Neuronal stem cell (in vitro differentiated cells): ENCODE data around the gene CEMIP. TPM values are rescaled to one million over a fixed set of nuclear protein-coding genes. Genes with fewer than 3 reads are reported as not detected.
A peak's percentile ranks its signal among the peaks of the same experiment; 100 is the strongest.

Source experiments
- DNase-seq: peaks from one replicate; pipeline ENCODE4 v3.0.0-alpha.2; 2013; ENCODE audit warnings: low spot score
- H2AFZ ChIP-seq: one replicate; pipeline ENCODE4 v1.6.1; 2013; ENCODE audit warnings: mild to moderate bottlenecking, low read length, inconsistent platforms
- H2AK5ac ChIP-seq: 2 replicates; pipeline ENCODE4 v1.6.1; 2013; ENCODE audit warnings: low read depth, mild to moderate bottlenecking, inconsistent platforms, low read length, moderate library complexity, mixed read lengths
- H2BK120ac ChIP-seq: 2 replicates; pipeline ENCODE4 v1.6.1; 2013; ENCODE audit warnings: low read depth, mild to moderate bottlenecking, inconsistent platforms, low read length, moderate library complexity, mixed read lengths
- H2BK12ac ChIP-seq: one replicate; pipeline ENCODE4 v1.6.1; 2013; ENCODE audit warnings: low read length, inconsistent platforms
- H2BK15ac ChIP-seq: 2 replicates; pipeline ENCODE4 v1.6.1; 2013; ENCODE audit warnings: mild to moderate bottlenecking, low read length, inconsistent platforms, mixed read lengths
- H2BK5ac ChIP-seq: one replicate; pipeline ENCODE4 v1.6.1; 2013; ENCODE audit warnings: inconsistent platforms, mild to moderate bottlenecking, low read length, moderate library complexity
- H3K14ac ChIP-seq: one replicate; pipeline ENCODE4 v1.6.1; 2013; ENCODE audit warnings: low read length, inconsistent platforms
- H3K18ac ChIP-seq: 2 replicates; pipeline ENCODE4 v1.6.1; 2013; ENCODE audit warnings: low read length, inconsistent platforms
- H3K23ac ChIP-seq: 2 replicates; pipeline ENCODE4 v1.6.1; 2013; ENCODE audit warnings: low read depth, mild to moderate bottlenecking, mixed read lengths, low read length, inconsistent platforms; ENCODE audit not compliant: poor library complexity
- H3K27ac ChIP-seq: replicated peaks from 3 replicates; pipeline ENCODE4 v1.5.1; 2013; ENCODE audit warnings: low read length, inconsistent platforms
- H3K27me3 ChIP-seq, 3 experiments: 2 replicates each; pipeline ENCODE4 v1.6.1; 2013; ENCODE audit warnings: low read length in 3 of 3, mild to moderate bottlenecking in 2 of 3, inconsistent platforms in 1 of 3, low read depth in 1 of 3, mixed read lengths in 1 of 3, moderate library complexity in 1 of 3; ENCODE audit not compliant: control insufficient read depth in 3 of 3, insufficient read depth in 3 of 3
- H3K36me3 ChIP-seq, 2 donors: replicated peaks in 1 of 2; 2 replicates each; pipeline ENCODE4 v1.6.1; 2013; ENCODE audit warnings: low read length in 2 of 2; ENCODE audit not compliant: control insufficient read depth in 2 of 2, insufficient read depth in 2 of 2
- H3K4ac ChIP-seq: 2 replicates; pipeline ENCODE4 v1.6.1; 2013; ENCODE audit warnings: inconsistent platforms, mild to moderate bottlenecking, low read length, moderate library complexity
- H3K4me1 ChIP-seq, 2 donors: 1 replicate in 1 of 2; 2 replicates in 1 of 2; pipeline ENCODE4 v1.6.1; 2013; ENCODE audit warnings: low read length in 2 of 2, low read depth in 1 of 2; ENCODE audit not compliant: control insufficient read depth in 2 of 2, insufficient read depth in 1 of 2
- H3K4me2 ChIP-seq: one replicate; pipeline ENCODE4 v1.6.1; 2013; ENCODE audit warnings: mild to moderate bottlenecking, low read length, inconsistent platforms; ENCODE audit not compliant: insufficient read depth, poor library complexity, severe bottlenecking
- H3K4me3 ChIP-seq, 2 donors: 2 replicates each; pipeline ENCODE4 v1.5.1; 2013; ENCODE audit warnings: low read length in 2 of 2, mild to moderate bottlenecking in 2 of 2, inconsistent platforms in 1 of 2, moderate library complexity in 1 of 2
- H3K79me1 ChIP-seq: one replicate; pipeline ENCODE4 v1.6.1; 2013; ENCODE audit warnings: low read depth, mild to moderate bottlenecking, inconsistent platforms, low read length, moderate library complexity
- H3K9ac ChIP-seq: one replicate; pipeline ENCODE4 v1.6.1; 2013; ENCODE audit warnings: mild to moderate bottlenecking, low read depth, low read length, inconsistent platforms; ENCODE audit not compliant: poor library complexity
- H3K9me3 ChIP-seq, 2 donors: replicated peaks in 1 of 2; 2 replicates each; pipeline versions ENCODE3 to v1.6.1; 2013; ENCODE audit warnings: low read length in 2 of 2, mild to moderate bottlenecking in 2 of 2, inconsistent platforms in 1 of 2, low read depth in 1 of 2, mixed read lengths in 1 of 2, moderate library complexity in 1 of 2; ENCODE audit not compliant: control insufficient read depth in 2 of 2, insufficient read depth in 1 of 2
- H4K8ac ChIP-seq: one replicate; pipeline ENCODE4 v1.6.1; 2013; ENCODE audit warnings: low read depth, mild to moderate bottlenecking, inconsistent platforms, low read length, moderate library complexity
- H4K91ac ChIP-seq: one replicate; pipeline ENCODE4 v1.6.1; 2013; ENCODE audit warnings: low read length, low read depth, mild to moderate bottlenecking, inconsistent platforms; ENCODE audit not compliant: poor library complexity
- WGBS, 2 donors: extraction: QIAGEN DNeasy Blood & Tissue Kit; methylation state at CpG; one replicate each; pipeline ENCODE4 v1.1.7; 2013; ENCODE audit warnings: missing lambda C conversion rate in 2 of 2, mixed read lengths in 1 of 2; ENCODE audit not compliant: insufficient read length in 2 of 2, insufficient replicate concordance in 1 of 2; ENCODE audit errors: extremely low coverage in 2 of 2; 5-methylcytosine and 5-hydroxymethylcytosine counted together
- polyA plus RNA-seq, 2 experiments: library from polyadenylated mRNA; stranded (reverse); fragments of 200-250 nt; gene quantifications; one replicate each; pipeline ENCODE4 v1.2.3, GENCODE V29; 2013

CEMIP gene, protein sequence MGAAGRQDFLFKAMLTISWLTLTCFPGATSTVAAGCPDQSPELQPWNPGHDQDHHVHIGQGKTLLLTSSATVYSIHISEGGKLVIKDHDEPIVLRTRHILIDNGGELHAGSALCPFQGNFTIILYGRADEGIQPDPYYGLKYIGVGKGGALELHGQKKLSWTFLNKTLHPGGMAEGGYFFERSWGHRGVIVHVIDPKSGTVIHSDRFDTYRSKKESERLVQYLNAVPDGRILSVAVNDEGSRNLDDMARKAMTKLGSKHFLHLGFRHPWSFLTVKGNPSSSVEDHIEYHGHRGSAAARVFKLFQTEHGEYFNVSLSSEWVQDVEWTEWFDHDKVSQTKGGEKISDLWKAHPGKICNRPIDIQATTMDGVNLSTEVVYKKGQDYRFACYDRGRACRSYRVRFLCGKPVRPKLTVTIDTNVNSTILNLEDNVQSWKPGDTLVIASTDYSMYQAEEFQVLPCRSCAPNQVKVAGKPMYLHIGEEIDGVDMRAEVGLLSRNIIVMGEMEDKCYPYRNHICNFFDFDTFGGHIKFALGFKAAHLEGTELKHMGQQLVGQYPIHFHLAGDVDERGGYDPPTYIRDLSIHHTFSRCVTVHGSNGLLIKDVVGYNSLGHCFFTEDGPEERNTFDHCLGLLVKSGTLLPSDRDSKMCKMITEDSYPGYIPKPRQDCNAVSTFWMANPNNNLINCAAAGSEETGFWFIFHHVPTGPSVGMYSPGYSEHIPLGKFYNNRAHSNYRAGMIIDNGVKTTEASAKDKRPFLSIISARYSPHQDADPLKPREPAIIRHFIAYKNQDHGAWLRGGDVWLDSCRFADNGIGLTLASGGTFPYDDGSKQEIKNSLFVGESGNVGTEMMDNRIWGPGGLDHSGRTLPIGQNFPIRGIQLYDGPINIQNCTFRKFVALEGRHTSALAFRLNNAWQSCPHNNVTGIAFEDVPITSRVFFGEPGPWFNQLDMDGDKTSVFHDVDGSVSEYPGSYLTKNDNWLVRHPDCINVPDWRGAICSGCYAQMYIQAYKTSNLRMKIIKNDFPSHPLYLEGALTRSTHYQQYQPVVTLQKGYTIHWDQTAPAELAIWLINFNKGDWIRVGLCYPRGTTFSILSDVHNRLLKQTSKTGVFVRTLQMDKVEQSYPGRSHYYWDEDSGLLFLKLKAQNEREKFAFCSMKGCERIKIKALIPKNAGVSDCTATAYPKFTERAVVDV (N-terminal part only)
- not detected for polyA plus RNA-seq (2013, experiment 1 of 2)
- under 0.01 TPM for polyA plus RNA-seq (2013, experiment 2 of 2)

DNA sequence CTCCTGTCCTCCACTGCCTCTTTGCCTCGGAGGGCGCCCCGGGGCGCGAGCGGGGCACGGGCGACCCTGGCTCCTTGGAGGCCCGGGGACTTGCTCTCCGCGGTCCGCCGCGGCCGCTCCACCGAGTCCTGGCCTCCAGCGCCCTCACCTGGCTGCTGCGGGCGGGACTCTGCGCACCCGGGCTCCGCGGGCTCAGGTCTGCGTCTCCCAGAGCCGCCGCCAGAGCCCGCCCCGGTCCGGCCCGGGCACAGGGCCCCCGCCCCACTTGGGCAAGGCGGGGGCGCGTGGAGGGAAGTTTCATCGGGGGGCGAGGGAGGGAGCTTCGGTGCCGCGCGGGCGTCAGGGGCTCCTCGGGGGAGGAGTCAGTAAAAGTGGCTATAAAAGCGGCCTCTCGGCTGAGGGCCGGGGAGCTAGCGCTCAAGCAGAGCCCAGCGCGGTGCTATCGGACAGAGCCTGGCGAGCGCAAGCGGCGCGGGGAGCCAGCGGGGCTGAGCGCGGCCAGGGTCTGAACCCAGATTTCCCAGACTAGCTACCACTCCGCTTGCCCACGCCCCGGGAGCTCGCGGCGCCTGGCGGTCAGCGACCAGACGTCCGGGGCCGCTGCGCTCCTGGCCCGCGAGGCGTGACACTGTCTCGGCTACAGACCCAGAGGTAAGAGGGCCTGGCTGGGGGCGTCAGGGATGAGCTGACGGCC is at the start of gene CEMIP:
CEMIP (plus strand) TSS at position 407 of the 694 bp plus-strand sequence. CDS start 94,510 bp downstream, outside the sequence.
- peaks cover 9 to 15% of the 10 kb centered on the region in 2 donors for H3K4me1 ChIP-seq
- peak; percentile 80 for DNase-seq
- peak within 1 kb of the TSS; percentile 91 for H2AFZ ChIP-seq
- H2BK12ac ChIP-seq: no peak within 1 kb of the TSS
- H2BK15ac ChIP-seq: no peak within 1 kb of the TSS
- peak within 1 kb of the TSS; percentile 71 for H3K4me2 ChIP-seq
- no peak within 1 kb of the TSS for H2AK5ac ChIP-seq
- WGBS, 2 donors: no CpG with 5 or more reads among the region's 75 CpGs
- no peaks in the 10 kb centered on the region for H3K36me3 ChIP-seq
- peaks cover 9 to 63% (median 27%) of the 10 kb centered on the region in 3 experiments for H3K27me3 ChIP-seq
- H3K9ac ChIP-seq: peak within 1 kb of the TSS; percentile 38
- no peak within 1 kb of the TSS for H4K91ac ChIP-seq
- H4K8ac ChIP-seq: no peak within 1 kb of the TSS
- no peak within 1 kb of the TSS for H3K27ac ChIP-seq
- peaks cover 2% of the 10 kb centered on the region for H3K79me1 ChIP-seq
- H3K18ac ChIP-seq: no peak within 1 kb of the TSS
- H3K14ac ChIP-seq: no peak within 1 kb of the TSS
- H3K23ac ChIP-seq: peak within 1 kb of the TSS; percentile 39
- peak within 1 kb of the TSS; percentile 36 to 72 for H3K4me3 ChIP-seq
- no peaks in the 10 kb centered on the region for H3K9me3 ChIP-seq
- no peak within 1 kb of the TSS for H3K4ac ChIP-seq
- no peak within 1 kb of the TSS for H2BK120ac ChIP-seq
- H2BK5ac ChIP-seq: no peak within 1 kb of the TSS

DNA sequence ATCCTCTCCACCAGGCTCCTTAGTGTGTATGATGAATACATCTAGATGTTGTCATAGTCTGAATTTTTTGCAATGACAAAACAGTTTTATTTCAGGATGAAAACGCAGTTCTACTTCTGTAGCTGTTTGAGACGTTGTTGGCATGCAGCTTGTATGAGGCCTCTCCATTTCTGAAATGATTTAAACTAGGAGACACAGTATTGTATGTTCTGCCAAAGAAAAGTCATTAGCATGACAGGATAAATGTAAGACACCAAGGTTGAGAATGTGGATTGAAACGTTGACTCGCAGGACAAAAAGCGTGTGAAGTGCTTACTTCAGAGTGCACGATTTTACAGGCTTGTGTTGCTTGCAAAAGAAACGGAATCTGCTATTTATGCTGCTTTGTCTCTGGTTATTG is 48.8 kb upstream of the CEMIP start:
- no peak overlapping the region for H3K14ac ChIP-seq
- no peak overlapping the region for H2BK15ac ChIP-seq
- H3K9ac ChIP-seq: no peak overlapping the region
- H2BK120ac ChIP-seq: no peak overlapping the region
- no peak for DNase-seq
- H3K9me3 ChIP-seq: no peaks in the 10 kb centered on the region
- H3K23ac ChIP-seq: no peak overlapping the region
- H3K36me3 ChIP-seq: peaks cover 0 to 5% of the 10 kb centered on the region in 2 donors
- no peak overlapping the region for H3K4ac ChIP-seq
- H3K79me1 ChIP-seq: no peaks in the 10 kb centered on the region
- WGBS, 2 donors: no CpG with 5 or more reads among the region's 7 CpGs
- no peak overlapping the region for H3K4me2 ChIP-seq
- H2BK5ac ChIP-seq: no peak overlapping the region
- no peaks in the 10 kb centered on the region for H3K27me3 ChIP-seq
- H3K4me3 ChIP-seq: no peak overlapping the region
- H2AK5ac ChIP-seq: no peak overlapping the region
- no peak overlapping the region for H3K18ac ChIP-seq
- no peak overlapping the region for H2BK12ac ChIP-seq
- H2AFZ ChIP-seq: no peak overlapping the region
- H3K27ac ChIP-seq: no peak overlapping the region
- peaks cover 3 to 17% of the 10 kb centered on the region in 2 donors for H3K4me1 ChIP-seq
- H4K8ac ChIP-seq: no peak overlapping the region
- H4K91ac ChIP-seq: no peak overlapping the region

DNA sequence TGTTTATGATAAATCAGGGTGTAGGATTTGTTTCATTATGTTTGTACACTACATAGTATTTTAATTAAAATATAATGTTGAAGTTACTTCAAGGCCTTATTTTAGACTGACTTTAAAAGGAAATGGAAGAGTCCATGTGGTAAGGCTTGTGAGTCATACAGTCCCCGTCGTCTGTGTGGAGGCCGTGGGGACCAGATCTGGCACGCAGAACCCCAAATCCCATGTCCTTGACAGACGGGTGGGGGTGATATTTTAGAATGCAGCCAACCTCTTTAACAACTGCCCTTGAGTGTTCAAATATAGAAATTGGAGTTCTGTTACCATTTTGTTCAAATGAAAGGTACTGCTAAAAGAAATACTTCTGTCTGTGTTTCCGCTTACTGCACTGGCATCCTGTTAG is 48.2 kb upstream of the CEMIP start:
- no peak overlapping the region for H3K4me3 ChIP-seq
- H3K9ac ChIP-seq: no peak overlapping the region
- H2BK15ac ChIP-seq: no peak overlapping the region
- H3K4me2 ChIP-seq: no peak overlapping the region
- no peak overlapping the region for H4K91ac ChIP-seq
- peaks cover 3 to 17% of the 10 kb centered on the region in 2 donors for H3K4me1 ChIP-seq
- no peaks in the 10 kb centered on the region for H3K9me3 ChIP-seq
- no peaks in the 10 kb centered on the region for H3K79me1 ChIP-seq
- WGBS, 2 donors: no CpG with 5 or more reads among the region's 6 CpGs
- no peak overlapping the region for H2AK5ac ChIP-seq
- H3K36me3 ChIP-seq: peaks cover 0 to 5% of the 10 kb centered on the region in 2 donors
- DNase-seq: no peak
- H3K4ac ChIP-seq: no peak overlapping the region
- H2AFZ ChIP-seq: no peak overlapping the region
- no peak overlapping the region for H3K27ac ChIP-seq
- no peak overlapping the region for H2BK120ac ChIP-seq
- H4K8ac ChIP-seq: no peak overlapping the region
- H3K18ac ChIP-seq: no peak overlapping the region
- H3K27me3 ChIP-seq: no peaks in the 10 kb centered on the region
- no peak overlapping the region for H3K14ac ChIP-seq
- no peak overlapping the region for H3K23ac ChIP-seq
- H2BK12ac ChIP-seq: no peak overlapping the region
- no peak overlapping the region for H2BK5ac ChIP-seq
